ENCODE measurements around the gene UBE2J2.

GRCh38 chr1:1234180-1234808 lies 39.4 kb downstream of the UBE2J2 start:
- no peak for TF ChIP-seq MYC (IDR thresholded peaks at IDR 0.05; ENCODE audit: borderline replicate concordance, low read length)
- no peak for TF ChIP-seq SMC3 (IDR thresholded peaks at IDR 0.05)
- TF ChIP-seq CTCF (IDR thresholded peaks at IDR 0.05), result no peak
- TF ChIP-seq EP300 (IDR thresholded peaks at IDR 0.05), result no peak
- TF ChIP-seq REST (IDR thresholded peaks at IDR 0.05), result no peak
- TF ChIP-seq CBX2 (IDR thresholded peaks at IDR 0.05; ENCODE audit: borderline replicate concordance, low read depth), result no peak
- TF ChIP-seq JUN (IDR thresholded peaks at IDR 0.05), result no peak
- TF ChIP-seq RAD21 (conservative IDR thresholded peaks at IDR 0.05 in 1 of 2, IDR thresholded peaks at IDR 0.05 in 1 of 2), result no peak
